ENCODE results near the gene AAMP.
A peak's percentile ranks its signal among the peaks of the same experiment; 100 is the strongest.

Gene AAMP

GRCh38 chr2:218260166-218260565 is 9.8 kb downstream of the AAMP start:
- H3K23ac ChIP-seq (ENCODE audit: low read length), result no peak overlapping the region
- no peaks in the 10 kb centered on the region for H3K27me3 ChIP-seq (ENCODE audit: insufficient read depth, low read length)
- no peak overlapping the region for H3K4ac ChIP-seq (ENCODE audit: low read depth, low read length)

GRCh38 chr2:218259099-218259961 is 10.6 kb downstream of the AAMP start:
- peak overlapping the region; percentile 38 for H3K4me2 ChIP-seq (ENCODE audit: low read length)
- peak overlapping the region; percentile 79 for H2BK120ac ChIP-seq (ENCODE audit: insufficient read depth, low read length, poor library complexity)
- H2AFZ ChIP-seq (ENCODE audit: insufficient read depth, low read length, poor library complexity), result no peak overlapping the region
- no peak overlapping the region for H3K4ac ChIP-seq (ENCODE audit: low read depth, low read length)
- peak overlapping the region; percentile 1 for H4K8ac ChIP-seq (ENCODE audit: low read depth, low read length)
- H4K12ac ChIP-seq (ENCODE audit: low read depth, low read length), result no peak overlapping the region
- H3K14ac ChIP-seq (ENCODE audit: low read length), result peak overlapping the region; percentile 6
- peak overlapping the region; percentile 64 for H4K91ac ChIP-seq (ENCODE audit: low read depth, low read length)
- no peak overlapping the region for H3K23ac ChIP-seq (ENCODE audit: low read length)
- no CpG with 5 or more reads among the region's 15 CpGs for WGBS (ENCODE audit: extremely low coverage, insufficient coverage, insufficient read length)
- H3K79me2 ChIP-seq (ENCODE audit: control insufficient read depth, insufficient read depth, low read length, poor library complexity), result no peaks in the 10 kb centered on the region
- H3K4me1 ChIP-seq (ENCODE audit: control insufficient read depth in 1 of 2, insufficient read depth in 2 of 2, low read length in 2 of 2), result peaks cover 24 to 37% of the 10 kb centered on the region in 2 experiments
- H3K9me3 ChIP-seq (ENCODE audit: insufficient read depth, low read depth, low read length), result no peaks in the 10 kb centered on the region
- H3K36me3 ChIP-seq (ENCODE audit: control insufficient read depth in 1 of 2, insufficient read depth in 2 of 2, low read length in 2 of 2), result peaks cover 27 to 34% of the 10 kb centered on the region in 2 experiments
- peak overlapping the region; percentile 14 for H2BK12ac ChIP-seq (ENCODE audit: low read length)
- peak overlapping the region; percentile 41 for H2BK5ac ChIP-seq (ENCODE audit: low read depth, low read length, poor library complexity)
- peaks cover 11% of the 10 kb centered on the region for H3K79me1 ChIP-seq (ENCODE audit: low read length)
- H3K27ac ChIP-seq (ENCODE audit: low read depth, low read length), result peak overlapping the region; percentile 87
- no peak overlapping the region for H3K4me3 ChIP-seq (ENCODE audit: low read depth, low read length)
- H3K9ac ChIP-seq (ENCODE audit: low read length), result no peak overlapping the region
- H3K27me3 ChIP-seq (ENCODE audit: insufficient read depth, low read length), result no peaks in the 10 kb centered on the region
- peak overlapping the region; percentile 51 for H3K18ac ChIP-seq (ENCODE audit: low read length)
- DNase-seq, result peak; percentile 86 to 89
- H2AK5ac ChIP-seq (ENCODE audit: low read length), result peak overlapping the region; percentile 55

More at GRCh38 chr2:218260166-218260565, 9.8 kb downstream of the AAMP start:
- peak overlapping the region; percentile 79 for H3K27ac ChIP-seq (ENCODE audit: low read depth, low read length)
- no peak overlapping the region for H3K18ac ChIP-seq (ENCODE audit: low read length)
- peak overlapping the region; percentile 55 for H4K91ac ChIP-seq (ENCODE audit: low read depth, low read length)
- no peak overlapping the region for H4K8ac ChIP-seq (ENCODE audit: low read depth, low read length)
- no peak overlapping the region for H3K4me3 ChIP-seq (ENCODE audit: low read depth, low read length)
- peak overlapping the region; percentile 3 for H2BK120ac ChIP-seq (ENCODE audit: insufficient read depth, low read length, poor library complexity)
- H3K4me2 ChIP-seq (ENCODE audit: low read length), result no peak overlapping the region
- no peaks in the 10 kb centered on the region for H3K9me3 ChIP-seq (ENCODE audit: insufficient read depth, low read depth, low read length)
- WGBS (ENCODE audit: extremely low coverage, insufficient coverage, insufficient read length), result no CpG with 5 or more reads among the region's 5 CpGs
- no peaks in the 10 kb centered on the region for H3K79me2 ChIP-seq (ENCODE audit: control insufficient read depth, insufficient read depth, low read length, poor library complexity)
- peaks cover 31 to 35% of the 10 kb centered on the region in 2 experiments for H3K36me3 ChIP-seq (ENCODE audit: control insufficient read depth in 1 of 2, insufficient read depth in 2 of 2, low read length in 2 of 2)
- H2AFZ ChIP-seq (ENCODE audit: insufficient read depth, low read length, poor library complexity), result no peak overlapping the region
- H2BK12ac ChIP-seq (ENCODE audit: low read length), result peak overlapping the region; percentile 19
- H3K4me1 ChIP-seq (ENCODE audit: control insufficient read depth in 1 of 2, insufficient read depth in 2 of 2, low read length in 2 of 2), result peaks cover 24 to 37% of the 10 kb centered on the region in 2 experiments
- peak overlapping the region; percentile 15 for H2AK5ac ChIP-seq (ENCODE audit: low read length)
- H2BK5ac ChIP-seq (ENCODE audit: low read depth, low read length, poor library complexity), result no peak overlapping the region
- DNase-seq, result no peak
- no peak overlapping the region for H3K14ac ChIP-seq (ENCODE audit: low read length)
- no peak overlapping the region for H3K9ac ChIP-seq (ENCODE audit: low read length)
- H3K79me1 ChIP-seq (ENCODE audit: low read length), result peaks cover 11% of the 10 kb centered on the region
- no peak overlapping the region for H4K12ac ChIP-seq (ENCODE audit: low read depth, low read length)

DNA sequence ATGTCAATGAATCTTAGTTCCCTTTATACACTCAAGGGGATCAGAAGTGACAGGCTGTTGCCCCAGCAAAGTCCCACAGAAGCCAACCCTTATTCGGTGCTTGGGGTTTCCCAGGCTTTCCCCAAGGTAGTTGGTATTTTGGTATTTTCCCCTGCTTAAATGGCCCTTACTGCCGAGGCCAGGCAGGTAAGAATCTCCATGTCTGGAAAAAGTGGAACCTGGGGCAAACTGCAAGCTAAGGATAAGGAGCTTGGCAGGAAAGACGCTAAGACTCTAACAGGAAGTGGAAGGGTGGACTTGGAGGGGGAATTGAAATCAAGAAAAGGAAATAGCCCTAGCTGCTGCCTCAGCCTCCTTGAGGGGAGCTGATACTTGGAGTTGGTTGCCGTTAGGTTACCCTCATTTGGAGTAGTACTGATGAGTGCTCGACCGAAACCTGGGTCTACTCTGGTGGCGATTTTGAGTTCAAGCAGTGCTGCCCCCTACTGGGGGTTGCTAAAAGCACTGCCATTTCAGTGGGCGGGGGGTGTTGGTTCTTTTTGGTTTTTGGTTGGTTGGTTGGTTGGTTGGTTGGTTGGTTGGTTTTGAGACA is 12.5 kb downstream of the AAMP start:
- no CpG with 5 or more reads among the region's 8 CpGs for WGBS (ENCODE audit: extremely low coverage, insufficient coverage, insufficient read length)
- Histone ChIP-seq H2BK5ac (ENCODE audit: low read depth, low read length, poor library complexity) (no peak overlapping the region), H3K27me3 (ENCODE audit: insufficient read depth, low read length) (no peaks in the 10 kb centered on the region), H4K91ac (ENCODE audit: low read depth, low read length) (no peak overlapping the region), H2AFZ (ENCODE audit: insufficient read depth, low read length, poor library complexity) (no peak overlapping the region), H2BK12ac (ENCODE audit: low read length) (no peak overlapping the region), H3K18ac (ENCODE audit: low read length) (no peak overlapping the region), H3K4ac (ENCODE audit: low read depth, low read length) (no peak overlapping the region), H3K9me3 (ENCODE audit: insufficient read depth, low read depth, low read length) (no peaks in the 10 kb centered on the region), H3K4me3 (ENCODE audit: low read depth, low read length) (no peak overlapping the region), H3K79me2 (ENCODE audit: control insufficient read depth, insufficient read depth, low read length, poor library complexity) (no peaks in the 10 kb centered on the region), H4K12ac (ENCODE audit: low read depth, low read length) (no peak overlapping the region), H3K9ac (ENCODE audit: low read length) (no peak overlapping the region), H3K23ac (ENCODE audit: low read length) (no peak overlapping the region), H3K36me3 (ENCODE audit: control insufficient read depth in 1 of 2, insufficient read depth in 2 of 2, low read length in 2 of 2) (peaks cover 26 to 35% of the 10 kb centered on the region in 2 experiments), H4K8ac (ENCODE audit: low read depth, low read length) (no peak overlapping the region), H3K4me2 (ENCODE audit: low read length) (no peak overlapping the region), H2AK5ac (ENCODE audit: low read length) (no peak overlapping the region), H3K14ac (ENCODE audit: low read length) (no peak overlapping the region), H3K27ac (ENCODE audit: low read depth, low read length) (peak overlapping the region; percentile 23), H3K4me1 (ENCODE audit: control insufficient read depth in 1 of 2, insufficient read depth in 2 of 2, low read length in 2 of 2) (peaks cover 24 to 37% of the 10 kb centered on the region in 2 experiments), H3K79me1 (ENCODE audit: low read length) (peaks cover 11% of the 10 kb centered on the region), H2BK120ac (ENCODE audit: insufficient read depth, low read length, poor library complexity) (no peak overlapping the region)
- DNase-seq, result peak; percentile 82 to 83

DNA sequence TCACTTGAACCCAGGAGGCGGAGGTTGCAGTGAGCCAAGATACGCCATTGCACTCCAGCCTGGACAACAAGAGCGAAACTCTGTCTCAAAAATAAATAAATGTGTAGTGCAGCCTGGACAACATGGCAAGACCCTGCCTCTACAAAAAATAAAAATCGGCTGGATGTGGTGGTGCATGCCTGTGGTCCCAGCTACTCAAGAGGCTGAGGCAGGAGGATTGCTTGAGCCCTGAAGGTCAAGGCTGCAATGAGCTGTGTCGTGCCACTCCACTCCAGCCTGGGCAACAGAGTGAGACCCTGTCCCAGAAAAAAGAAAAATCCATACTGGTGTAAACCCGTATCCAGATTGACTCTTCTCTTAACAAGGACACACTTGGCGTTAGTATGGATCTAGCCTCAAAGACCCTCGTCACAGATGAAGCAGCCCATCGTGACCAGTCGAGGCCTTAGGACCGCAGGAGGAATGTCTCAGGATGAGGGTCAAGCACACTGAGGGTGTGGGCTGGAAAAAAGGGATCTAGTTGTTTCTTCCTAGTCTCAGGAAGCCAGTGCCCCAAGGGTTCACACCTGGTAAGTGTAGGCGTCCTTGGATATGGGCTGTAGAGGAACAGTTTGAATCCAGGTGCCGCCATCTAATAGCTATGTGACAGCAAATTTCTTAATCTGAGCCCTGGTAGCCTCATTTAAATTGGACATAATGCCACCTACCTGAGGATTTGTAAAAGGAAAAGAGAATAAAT is 13.2 kb downstream of the AAMP start:
- no peak overlapping the region for H3K14ac ChIP-seq (ENCODE audit: low read length)
- H4K12ac ChIP-seq (ENCODE audit: low read depth, low read length), result no peak overlapping the region
- no peaks in the 10 kb centered on the region for H3K79me2 ChIP-seq (ENCODE audit: control insufficient read depth, insufficient read depth, low read length, poor library complexity)
- no peaks in the 10 kb centered on the region for H3K9me3 ChIP-seq (ENCODE audit: insufficient read depth, low read depth, low read length)
- peaks cover 24 to 35% of the 10 kb centered on the region in 2 experiments for H3K4me1 ChIP-seq (ENCODE audit: control insufficient read depth in 1 of 2, insufficient read depth in 2 of 2, low read length in 2 of 2)
- H2AK5ac ChIP-seq (ENCODE audit: low read length), result no peak overlapping the region
- no peak overlapping the region for H3K4ac ChIP-seq (ENCODE audit: low read depth, low read length)
- H3K4me3 ChIP-seq (ENCODE audit: low read depth, low read length), result no peak overlapping the region
- no peak overlapping the region for H2BK5ac ChIP-seq (ENCODE audit: low read depth, low read length, poor library complexity)
- no CpG with 5 or more reads among the region's 13 CpGs for WGBS (ENCODE audit: extremely low coverage, insufficient coverage, insufficient read length)
- H3K18ac ChIP-seq (ENCODE audit: low read length), result no peak overlapping the region
- no peak overlapping the region for H3K23ac ChIP-seq (ENCODE audit: low read length)
- H3K36me3 ChIP-seq (ENCODE audit: control insufficient read depth in 1 of 2, insufficient read depth in 2 of 2, low read length in 2 of 2), result peaks cover 33 to 42% of the 10 kb centered on the region in 2 experiments
- no peak overlapping the region for H4K91ac ChIP-seq (ENCODE audit: low read depth, low read length)
- H3K9ac ChIP-seq (ENCODE audit: low read length), result no peak overlapping the region
- DNase-seq, result peak; percentile 77 to 78
- H2BK12ac ChIP-seq (ENCODE audit: low read length), result no peak overlapping the region
- no peak overlapping the region for H3K27ac ChIP-seq (ENCODE audit: low read depth, low read length)
- no peaks in the 10 kb centered on the region for H3K27me3 ChIP-seq (ENCODE audit: insufficient read depth, low read length)
- no peak overlapping the region for H4K8ac ChIP-seq (ENCODE audit: low read depth, low read length)
- H3K79me1 ChIP-seq (ENCODE audit: low read length), result peaks cover 11% of the 10 kb centered on the region
- H3K4me2 ChIP-seq (ENCODE audit: low read length), result no peak overlapping the region
- H2AFZ ChIP-seq (ENCODE audit: insufficient read depth, low read length, poor library complexity), result no peak overlapping the region
- H2BK120ac ChIP-seq (ENCODE audit: insufficient read depth, low read length, poor library complexity), result no peak overlapping the region

Measured in trophoblast cell (in vitro differentiated cells and primary cell).